Esophagus muscularis mucosa (tissue), 4 donors: ENCODE measurements around the gene BLACAT1. TPM values are rescaled to one million over a fixed set of nuclear protein-coding genes. Genes with fewer than 3 reads are reported as not detected.

Experiments
- DNase-seq: peaks from one replicate; pipeline ENCODE4 v3.0.0-alpha.2; 2017; ENCODE audit errors: extremely low spot score
- H3K27ac ChIP-seq, 4 donors: fragments of 200-600 bp; sonication (generic); replicated peaks in 1 of 4; 1 replicate in 3 of 4; 2 replicates in 1 of 4; pipeline ENCODE4 v1.5.1; 2016 to 2019; ENCODE audit warnings: mild to moderate bottlenecking in 1 of 4
- H3K27me3 ChIP-seq, 4 donors: fragments of 200-600 bp; sonication (generic); one replicate each; pipeline versions ENCODE4 v1.5.1 to v1.6.0; 2016 to 2019
- H3K36me3 ChIP-seq, 4 donors: fragments of 200-600 bp; sonication (generic); one replicate each; pipeline ENCODE4 v1.5.1; 2016 to 2019
- H3K4me1 ChIP-seq, 4 donors: fragments of 200-600 bp; sonication (generic); one replicate each; pipeline ENCODE4 v1.5.1; 2016 to 2019
- H3K4me3 ChIP-seq, 4 donors: fragments of 200-600 bp; sonication (generic); 1 replicate in 2 of 4; 2 replicates in 2 of 4; pipeline ENCODE4 v1.5.1; 2016 to 2019; ENCODE audit warnings: mild to moderate bottlenecking in 4 of 4, moderate library complexity in 1 of 4
- H3K9me3 ChIP-seq, 4 donors: fragments of 200-600 bp; sonication (generic); 1 replicate in 3 of 4; 2 replicates in 1 of 4; pipeline ENCODE4 v1.5.1; 2016 to 2019
- EP300 ChIP-seq: sonication (generic); formaldehyde crosslinking; IDR thresholded peaks from one replicate; pipeline ENCODE4 v1.6.1; 2017; ENCODE audit warnings: antibody characterized with exemption
- POLR2A ChIP-seq: fragments of 450-650 bp; IDR thresholded peaks from one replicate; pipeline ENCODE4 v1.6.1; 2017; ENCODE audit warnings: antibody characterized with exemption, moderate library complexity, mild to moderate bottlenecking, low read depth
- POLR2AphosphoS5 ChIP-seq, 2 donors: sonication (generic); formaldehyde crosslinking; IDR thresholded peaks; one replicate each; pipeline ENCODE4 v1.6.1; 2017; ENCODE audit warnings: antibody characterized with exemption in 2 of 2
- WGBS: methylation state at CpG from one replicate; pipeline ENCODE4 v1.1.5; 2018; 5-methylcytosine and 5-hydroxymethylcytosine counted together
- intact Hi-C: fragments of 100-400 bp; cut with DNase I; formaldehyde crosslinking; loops from one replicate; pipeline ENCODE4 v1.15.1; 2023
- total RNA-seq, 4 donors: library from RNA; depleted of rRNA; stranded (reverse); fragments of >200 nt; gene quantifications; one replicate each; pipeline versions ENCODE4 v1.1.0 to v1.2.1, GENCODE V29; 2016
- TF ChIP-seq, protein P1 (sequence below), 3 experiments: fragments of 200-600 bp in 2 of 3; fragments of 450-650 bp in 1 of 3; sonication (generic) in 2 of 3; IDR thresholded peaks; one replicate each; pipeline ENCODE4 v1.5.1; 2017 to 2019; ENCODE audit warnings: antibody characterized with exemption in 3 of 3, mild to moderate bottlenecking in 2 of 3, moderate library complexity in 1 of 3

BLACAT1 gene
- total RNA-seq, 4 donors from 2014 or later = not detected

DNA sequence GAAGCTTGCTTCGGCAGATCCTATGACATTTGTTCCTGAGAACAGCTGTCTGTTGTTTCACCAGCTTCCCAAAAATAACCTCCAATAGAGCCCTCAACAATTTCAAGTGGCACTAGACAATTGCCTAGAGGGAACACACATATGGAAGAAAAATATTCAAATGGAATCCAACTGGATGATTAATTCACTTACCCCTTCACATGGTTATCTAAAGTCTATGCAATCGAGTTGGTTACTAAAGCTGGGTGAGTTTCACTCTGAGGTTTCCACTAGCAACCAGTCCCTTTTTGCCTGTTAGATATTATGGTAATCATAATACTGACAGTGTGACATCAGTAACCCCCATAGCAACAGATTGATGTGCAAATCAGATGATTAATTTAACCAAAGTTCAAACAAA is 34.0 kb downstream of the BLACAT1 start, which contains the start of gene LEMD1:
Gene LEMD1, minus strand, starts transcription at position 259 of the 400 bp plus-strand sequence. CDS start 1,520 bp downstream, outside the sequence.
- TF ChIP-seq, protein P1, sequence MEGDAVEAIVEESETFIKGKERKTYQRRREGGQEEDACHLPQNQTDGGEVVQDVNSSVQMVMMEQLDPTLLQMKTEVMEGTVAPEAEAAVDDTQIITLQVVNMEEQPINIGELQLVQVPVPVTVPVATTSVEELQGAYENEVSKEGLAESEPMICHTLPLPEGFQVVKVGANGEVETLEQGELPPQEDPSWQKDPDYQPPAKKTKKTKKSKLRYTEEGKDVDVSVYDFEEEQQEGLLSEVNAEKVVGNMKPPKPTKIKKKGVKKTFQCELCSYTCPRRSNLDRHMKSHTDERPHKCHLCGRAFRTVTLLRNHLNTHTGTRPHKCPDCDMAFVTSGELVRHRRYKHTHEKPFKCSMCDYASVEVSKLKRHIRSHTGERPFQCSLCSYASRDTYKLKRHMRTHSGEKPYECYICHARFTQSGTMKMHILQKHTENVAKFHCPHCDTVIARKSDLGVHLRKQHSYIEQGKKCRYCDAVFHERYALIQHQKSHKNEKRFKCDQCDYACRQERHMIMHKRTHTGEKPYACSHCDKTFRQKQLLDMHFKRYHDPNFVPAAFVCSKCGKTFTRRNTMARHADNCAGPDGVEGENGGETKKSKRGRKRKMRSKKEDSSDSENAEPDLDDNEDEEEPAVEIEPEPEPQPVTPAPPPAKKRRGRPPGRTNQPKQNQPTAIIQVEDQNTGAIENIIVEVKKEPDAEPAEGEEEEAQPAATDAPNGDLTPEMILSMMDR (IDR thresholded peaks at IDR 0.05) = no peak
- no peak for TF ChIP-seq EP300
- no peak for TF ChIP-seq POLR2AphosphoS5 (IDR thresholded peaks at IDR 0.05)
- TF ChIP-seq POLR2A = no peak
- H3K27ac ChIP-seq = no peak within 1 kb of the TSS
- no peaks in the 10 kb centered on the region for H3K36me3 ChIP-seq
- WGBS = 81% methylated on average over 2 of the region's 2 CpGs
- no peaks in the 10 kb centered on the region for H3K9me3 ChIP-seq
- peaks cover 0 to 6% (median 0%) of the 10 kb centered on the region in 4 donors for H3K4me1 ChIP-seq
- intact Hi-C loops = no loop called here
- peaks cover 0 to 16% (median 0%) of the 10 kb centered on the region in 4 donors for H3K27me3 ChIP-seq
- H3K4me3 ChIP-seq = no peak within 1 kb of the TSS
- no peak for DNase-seq

DNA sequence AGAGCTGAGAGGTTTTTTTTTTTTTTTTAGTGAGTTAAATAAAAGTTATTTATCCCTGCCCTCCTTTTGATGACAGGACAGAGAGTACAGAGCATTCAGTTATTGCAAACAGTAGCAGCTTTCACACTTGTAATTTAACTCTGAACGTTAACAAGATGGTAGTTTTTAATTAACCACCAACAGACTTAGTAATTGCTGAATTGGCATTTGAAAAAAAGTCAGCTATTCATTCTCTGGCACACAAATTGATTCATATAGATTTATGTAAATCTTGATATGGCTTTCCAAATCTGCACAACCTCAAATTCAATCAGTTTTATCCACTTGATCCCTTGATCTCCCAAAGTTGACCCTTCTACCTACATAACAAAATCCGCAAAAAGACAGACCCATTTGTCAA is 34.9 kb downstream of the BLACAT1 start:
- Histone ChIP-seq H3K4me3 (no peak overlapping the region), H3K27ac (no peak overlapping the region), H3K9me3 (no peaks in the 10 kb centered on the region), H3K4me1 (peaks cover 0 to 6% (median 0%) of the 10 kb centered on the region in 4 donors), H3K27me3 (peaks cover 0 to 16% (median 0%) of the 10 kb centered on the region in 4 donors), H3K36me3 (no peaks in the 10 kb centered on the region)
- WGBS = 76% methylated on average over 2 of the region's 2 CpGs
- TF ChIP-seq POLR2A = no peak
- no peak for TF ChIP-seq POLR2AphosphoS5 (IDR thresholded peaks at IDR 0.05)
- no peak for TF ChIP-seq EP300
- TF ChIP-seq, protein P1 (IDR thresholded peaks at IDR 0.05) = no peak
- no peak for DNase-seq
- intact Hi-C loops = no loop called here

DNA sequence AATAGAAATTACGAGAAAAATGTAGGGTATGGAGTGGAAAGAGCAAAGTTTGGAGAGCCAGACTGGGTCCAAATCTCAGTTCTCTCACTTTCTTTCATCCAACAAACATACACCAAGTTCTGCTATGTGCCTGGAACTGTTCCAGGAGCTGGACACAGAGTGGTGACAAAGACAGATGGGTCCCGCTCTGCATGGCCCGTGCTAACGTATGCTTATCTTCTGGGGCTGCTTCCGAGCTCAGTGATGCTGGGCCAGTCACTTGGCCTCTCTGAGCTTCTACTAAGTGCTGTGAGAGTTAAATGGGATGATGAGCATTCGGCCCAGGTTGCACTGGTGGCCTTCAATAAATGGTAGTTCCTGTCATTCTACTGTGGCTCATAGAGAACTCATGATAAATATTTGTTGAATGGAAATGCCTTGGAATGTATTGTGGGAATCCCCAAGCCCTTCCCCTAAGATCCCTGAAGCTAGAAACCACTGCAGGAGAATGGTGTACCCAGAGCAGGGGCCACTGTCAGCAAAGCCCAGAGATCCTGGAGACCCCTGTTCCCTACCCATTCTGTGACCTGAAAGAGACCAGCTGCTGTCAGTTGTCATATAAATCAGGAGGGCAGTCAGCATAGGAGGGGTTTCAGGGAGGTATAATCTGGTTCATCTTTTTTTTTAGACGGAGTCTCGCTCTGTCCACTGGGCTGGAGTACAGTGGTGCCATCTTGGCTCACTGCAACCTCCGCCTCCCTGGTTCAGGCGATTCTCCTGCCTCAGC is 37.8 kb downstream of the BLACAT1 start:
- H3K9me3 ChIP-seq = no peaks in the 10 kb centered on the region
- H3K27ac ChIP-seq = no peak overlapping the region
- H3K27me3 ChIP-seq = no peaks in the 10 kb centered on the region
- 87% methylated on average over 10 of the region's 10 CpGs for WGBS
- DNase-seq = no peak
- TF ChIP-seq EP300 (no peak), POLR2AphosphoS5 (IDR thresholded peaks at IDR 0.05) (no peak), POLR2A (no peak)
- TF ChIP-seq, protein P1 (IDR thresholded peaks at IDR 0.05) = no peak
- H3K36me3 ChIP-seq = no peaks in the 10 kb centered on the region
- peaks cover 0 to 6% (median 3%) of the 10 kb centered on the region in 4 donors for H3K4me1 ChIP-seq
- intact Hi-C loops = no loop called here
- no peak overlapping the region for H3K4me3 ChIP-seq

DNA sequence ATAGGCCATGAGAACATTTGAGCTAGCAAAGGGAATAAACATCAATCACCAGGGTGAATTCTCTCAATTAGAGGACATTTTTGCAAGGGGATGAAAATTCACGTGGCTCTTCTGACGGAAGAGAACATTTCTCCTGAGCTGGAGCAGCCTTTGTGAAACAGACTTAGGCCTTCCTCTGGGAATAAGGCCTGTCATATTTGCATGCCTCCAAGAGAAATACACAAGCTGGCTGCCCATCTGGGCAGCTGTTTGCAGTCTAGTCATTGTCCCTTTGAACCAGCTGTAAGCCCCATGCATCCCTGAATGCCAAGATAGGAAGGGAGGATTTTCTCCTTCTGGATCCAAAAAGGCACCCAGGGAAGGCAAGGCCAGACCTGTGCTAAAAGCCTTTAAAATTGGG is 39.5 kb downstream of the BLACAT1 start:
- H3K36me3 ChIP-seq = no peaks in the 10 kb centered on the region
- TF ChIP-seq, protein P1 (IDR thresholded peaks at IDR 0.05) = no peak
- no peak for TF ChIP-seq POLR2A
- no peak for TF ChIP-seq POLR2AphosphoS5 (IDR thresholded peaks at IDR 0.05)
- no peak for TF ChIP-seq EP300
- intact Hi-C loops = no loop called here
- no peaks in the 10 kb centered on the region for H3K27me3 ChIP-seq
- 68% methylated on average over 2 of the region's 2 CpGs for WGBS
- peaks cover 0 to 5% (median 0%) of the 10 kb centered on the region in 4 donors for H3K4me1 ChIP-seq
- no peak overlapping the region for H3K4me3 ChIP-seq
- no peak for DNase-seq
- no peak overlapping the region for H3K27ac ChIP-seq
- H3K9me3 ChIP-seq = no peaks in the 10 kb centered on the region
